GM18511 (cell line): ENCODE data around the gene EPB41L4B.
"Not testable (repeated sequence)": the region's sequence is repeated elsewhere in the genome, so short reads cannot be mapped to it uniquely, and the experiment has no call there.

Source experiments
- ATAC-seq: cut with Tn5 transposase; IDR thresholded peaks from one replicate; pipeline ENCODE4 v1.9.1; 2021; ENCODE audit warnings: mild to moderate bottlenecking, moderate library complexity; ENCODE audit not compliant: unreplicated experiment

EPB41L4B gene

DNA sequence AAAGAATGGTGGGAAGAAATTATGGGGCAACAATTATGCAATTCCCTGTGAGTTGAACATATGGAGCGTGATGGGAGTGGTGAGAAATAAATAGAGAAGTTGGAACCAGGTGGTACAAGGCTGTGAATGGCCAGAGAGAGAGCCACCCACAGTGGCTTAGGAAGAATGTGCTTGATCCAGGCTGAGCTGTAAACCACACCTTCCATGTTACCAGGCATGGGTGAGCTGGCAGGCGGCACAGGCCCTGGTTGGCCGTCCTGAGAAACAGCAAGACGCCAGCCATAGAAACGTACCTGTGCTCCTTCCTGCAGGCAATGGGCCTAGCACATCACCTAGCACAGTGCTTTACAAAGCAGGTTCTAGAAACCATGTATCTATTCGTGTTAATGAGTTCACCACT is 74.3 kb downstream of the EPB41L4B start:
- no peak for ATAC-seq

DNA sequence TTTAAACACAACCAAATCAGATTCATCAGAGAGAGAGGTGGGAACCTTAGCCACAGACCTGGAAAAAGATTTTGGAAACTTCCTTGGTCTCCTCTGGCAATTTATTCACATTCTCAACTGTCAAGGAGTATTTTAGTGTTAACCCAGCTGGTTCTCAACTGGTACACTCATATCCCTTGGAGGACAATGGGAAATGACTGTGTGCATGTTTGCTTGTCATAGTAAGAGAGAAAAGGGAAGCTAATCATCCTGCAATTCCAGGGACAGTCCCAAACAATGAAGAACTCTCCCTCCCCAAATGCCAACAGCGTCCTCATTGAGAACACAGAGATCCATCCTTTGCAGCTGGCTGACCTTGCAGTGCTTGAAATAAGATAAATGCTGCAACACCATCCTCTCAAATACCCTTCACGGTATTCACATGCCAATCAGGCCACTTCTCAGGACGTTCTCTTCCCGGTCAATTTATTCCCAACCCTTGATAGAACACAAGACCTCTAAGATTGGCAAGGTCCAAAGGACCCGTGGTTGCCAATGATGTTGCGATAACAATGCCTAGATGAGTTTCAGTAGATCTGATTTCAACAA is 75.5 kb downstream of the EPB41L4B start:
- no peak for ATAC-seq

DNA sequence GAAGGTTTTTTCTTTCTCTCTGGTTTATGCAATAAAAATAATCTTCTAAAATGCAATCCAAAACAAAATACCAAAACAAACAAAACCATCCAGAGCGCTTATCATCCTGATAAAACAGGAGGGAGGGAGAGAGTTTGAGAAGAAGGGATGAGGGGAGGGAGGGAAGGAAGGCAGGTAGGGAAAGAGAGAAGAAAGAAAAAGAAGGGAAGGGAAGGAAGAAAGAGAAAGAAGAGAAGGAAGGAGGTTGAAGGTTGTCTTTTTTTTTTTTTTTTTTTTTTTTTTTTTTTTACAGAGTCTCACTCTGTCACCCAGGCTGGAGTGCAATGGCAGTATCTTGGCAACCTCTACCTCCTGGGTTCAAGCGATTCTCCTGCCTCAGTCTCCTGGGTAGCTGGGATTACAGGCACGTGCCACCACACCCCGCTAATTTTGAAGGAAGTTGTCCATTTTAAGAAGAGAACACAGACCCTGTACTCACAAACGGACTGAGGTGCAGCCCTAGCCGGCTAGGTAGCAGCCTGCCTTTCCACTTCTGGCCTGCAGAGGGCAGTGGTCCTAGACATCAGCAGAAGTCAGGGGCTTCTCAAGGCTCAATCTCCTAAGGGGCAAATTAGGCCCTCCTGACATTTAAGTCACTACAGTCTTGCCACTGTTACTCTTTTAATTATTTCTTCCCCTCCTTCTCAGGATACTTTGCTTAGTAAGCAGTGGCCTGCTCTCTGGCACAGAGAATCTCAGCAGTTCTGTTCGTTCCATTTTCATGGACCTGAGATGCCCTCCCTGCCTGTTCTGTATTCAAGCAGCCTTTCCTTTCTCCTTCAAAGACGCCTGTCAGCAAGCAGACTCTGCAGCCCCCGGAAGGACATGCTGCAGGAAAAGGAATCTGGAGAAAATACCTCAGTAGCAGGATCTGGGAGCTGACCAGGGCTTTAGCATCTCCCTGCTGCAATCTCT is 76.4 kb downstream of the EPB41L4B start:
- peak; percentile 91 for ATAC-seq

DNA sequence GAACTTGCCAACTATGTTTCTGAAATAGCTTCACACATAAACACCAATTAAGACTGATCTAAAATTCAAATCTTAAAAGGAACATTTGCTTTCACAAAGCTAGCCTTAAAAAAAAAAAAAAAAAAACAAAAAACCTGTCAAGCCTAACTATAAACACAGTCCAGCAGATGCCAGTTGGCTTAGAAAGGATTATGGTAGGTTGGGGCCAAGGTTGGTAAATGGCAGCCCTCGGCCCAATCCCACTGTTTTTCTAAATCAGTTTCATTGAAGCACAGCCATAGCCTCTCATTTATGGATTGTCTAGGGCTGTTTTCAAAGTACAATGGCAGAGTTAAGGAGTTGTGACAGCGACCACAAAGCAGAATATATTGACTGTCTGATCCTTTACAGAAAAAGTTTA is 78.1 kb downstream of the EPB41L4B start:
- ATAC-seq = no peak

DNA sequence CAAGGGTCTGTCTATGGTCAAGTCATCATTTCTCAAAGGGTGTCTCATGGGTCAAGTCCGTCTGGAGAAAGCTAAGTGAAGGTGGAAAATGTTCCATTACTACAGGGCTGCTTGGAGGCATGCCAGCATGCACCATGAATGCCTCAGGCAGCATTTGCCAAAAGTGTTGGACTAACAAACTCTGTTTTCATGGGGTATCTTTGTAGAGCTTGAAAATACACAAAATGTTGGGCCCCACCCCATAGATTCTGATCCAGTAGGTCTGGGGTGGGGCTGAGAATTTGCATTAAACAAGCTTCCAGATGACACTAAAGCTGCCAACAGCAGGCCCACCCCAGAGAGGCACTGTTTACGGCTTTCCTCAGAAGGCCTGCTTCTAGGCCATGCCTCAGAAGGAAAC is 78.8 kb downstream of the EPB41L4B start:
- no peak for ATAC-seq

DNA sequence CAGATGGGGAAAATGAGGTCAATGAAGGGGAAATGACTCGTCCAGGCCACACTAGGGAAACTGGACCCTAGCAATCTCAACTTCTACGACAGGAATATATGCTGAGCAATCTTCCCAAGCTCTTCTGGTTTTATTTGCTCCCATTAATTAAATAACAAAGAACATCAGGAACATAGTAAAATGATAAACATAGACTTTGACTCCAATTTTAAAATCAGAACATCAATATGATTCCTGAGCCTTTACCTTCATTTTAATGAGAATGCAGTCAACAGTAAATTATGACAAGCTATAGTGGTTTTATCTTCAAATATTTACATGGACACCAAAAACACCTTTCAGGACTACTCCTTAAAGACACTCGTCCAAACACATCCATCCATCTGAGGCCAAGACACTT is 79.7 kb downstream of the EPB41L4B start:
- ATAC-seq = no peak

DNA sequence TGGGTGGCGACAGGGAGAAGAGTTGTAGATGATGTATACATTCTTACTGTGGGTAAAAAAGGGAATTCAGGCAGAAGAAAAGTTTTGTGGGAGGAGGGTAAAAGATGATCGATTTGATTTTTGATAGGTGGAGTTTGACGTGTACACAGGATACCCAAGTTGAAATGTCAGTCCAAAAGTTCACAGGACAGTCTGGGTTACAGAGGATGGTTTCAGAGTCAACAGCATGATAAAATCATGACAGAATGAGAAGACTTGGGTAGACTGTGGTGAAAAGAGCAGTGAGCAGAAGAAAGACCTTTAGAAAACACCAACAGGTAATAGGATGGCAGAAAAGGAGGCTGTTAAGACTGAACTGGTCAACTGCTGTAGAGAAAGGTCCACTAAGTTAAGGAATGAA is 81.6 kb downstream of the EPB41L4B start:
- ATAC-seq = no peak

DNA sequence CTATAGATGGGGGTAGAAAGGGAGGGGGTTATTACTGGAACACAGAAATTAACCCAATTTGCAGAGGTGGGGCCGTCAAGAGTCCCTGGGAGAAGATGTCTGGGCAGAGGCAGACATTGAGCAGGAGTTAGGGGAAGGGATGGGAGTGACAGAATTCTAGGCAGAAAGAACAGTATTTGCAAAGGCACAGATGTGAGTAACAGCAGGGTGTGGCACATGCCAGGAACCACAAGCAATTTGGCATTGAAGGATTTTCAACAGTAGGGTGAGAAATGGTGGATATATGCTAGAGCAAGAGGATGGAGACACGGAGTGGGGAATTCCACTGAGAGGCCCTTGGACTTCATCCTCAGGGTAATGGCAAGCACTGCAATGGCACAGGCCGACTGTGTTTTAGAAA is 82.2 kb downstream of the EPB41L4B start:
- ATAC-seq = no peak

DNA sequence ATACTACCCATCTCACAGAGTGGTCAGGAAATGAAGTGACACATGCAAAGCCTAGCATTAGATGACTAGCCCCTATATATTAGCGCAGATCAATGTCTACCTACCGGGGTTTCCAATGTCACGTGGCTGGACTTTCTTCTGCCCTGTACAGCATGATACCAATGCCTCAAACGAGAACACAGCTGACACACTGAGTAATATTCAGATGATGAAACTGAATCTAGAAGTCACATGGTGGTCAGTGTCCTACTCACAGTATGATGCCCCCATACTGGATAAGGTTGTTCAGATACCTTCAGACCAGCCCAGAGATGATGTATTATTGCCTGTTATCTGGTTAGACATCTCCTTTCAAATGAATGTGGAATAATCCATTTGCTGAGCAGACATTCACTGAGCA is 82.7 kb downstream of the EPB41L4B start:
- ATAC-seq = no peak

DNA sequence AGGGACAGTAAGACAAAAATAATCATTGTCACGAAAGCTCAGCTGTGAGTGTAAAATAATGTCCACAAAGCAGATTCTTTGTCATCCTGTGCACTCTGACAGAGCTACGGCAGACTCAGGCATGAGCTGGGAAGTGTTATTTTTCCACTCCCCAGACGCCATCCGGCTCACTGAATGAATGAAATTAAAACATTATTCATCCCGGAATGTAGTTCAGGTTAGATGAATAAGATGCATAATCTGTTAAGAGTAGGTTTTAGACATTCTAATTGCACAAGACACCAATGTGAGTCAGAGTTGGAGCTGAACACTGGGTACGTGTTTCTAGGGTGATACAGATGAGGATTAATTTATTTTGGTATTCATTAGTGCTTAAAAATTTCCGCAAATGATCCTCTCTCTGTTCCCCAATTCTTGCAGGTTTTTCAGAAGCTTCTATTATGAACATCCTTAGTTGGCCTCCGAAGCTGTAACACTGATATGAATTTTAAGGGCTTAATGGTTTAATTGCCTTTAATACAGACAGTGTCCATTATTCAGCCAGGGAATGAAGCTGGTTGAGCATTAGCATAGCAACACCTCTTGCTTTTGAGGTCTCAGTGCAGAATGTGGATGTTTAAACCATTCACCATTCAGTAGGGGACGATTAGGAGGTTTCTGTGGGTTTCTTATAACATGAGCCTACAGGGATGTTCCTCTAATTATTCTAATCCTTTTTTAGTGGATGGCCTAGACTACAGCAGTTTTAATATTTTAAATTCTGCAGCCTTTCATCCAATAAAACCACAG is 88.2 kb downstream of the EPB41L4B start:
- no peak for ATAC-seq

DNA sequence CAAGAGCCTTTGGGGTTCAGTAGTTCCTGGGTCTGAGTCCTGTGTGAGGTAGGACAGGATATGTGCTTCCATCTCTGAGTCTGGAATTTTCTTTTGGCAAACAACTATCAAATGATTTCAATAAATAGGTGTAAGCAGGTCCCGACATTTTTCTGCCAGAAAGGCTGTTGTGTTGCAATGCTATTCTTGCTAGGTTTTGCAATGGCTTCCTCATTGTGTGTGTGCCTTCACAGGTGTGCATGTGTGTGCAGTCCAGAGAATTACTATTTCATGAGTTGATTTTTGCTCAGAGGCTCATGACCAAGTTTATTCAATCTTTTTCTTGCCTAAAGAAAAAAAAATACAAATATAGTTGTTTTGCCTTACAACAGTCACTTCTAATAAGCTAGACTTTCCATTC is 89.3 kb downstream of the EPB41L4B start:
- ATAC-seq = no peak

DNA sequence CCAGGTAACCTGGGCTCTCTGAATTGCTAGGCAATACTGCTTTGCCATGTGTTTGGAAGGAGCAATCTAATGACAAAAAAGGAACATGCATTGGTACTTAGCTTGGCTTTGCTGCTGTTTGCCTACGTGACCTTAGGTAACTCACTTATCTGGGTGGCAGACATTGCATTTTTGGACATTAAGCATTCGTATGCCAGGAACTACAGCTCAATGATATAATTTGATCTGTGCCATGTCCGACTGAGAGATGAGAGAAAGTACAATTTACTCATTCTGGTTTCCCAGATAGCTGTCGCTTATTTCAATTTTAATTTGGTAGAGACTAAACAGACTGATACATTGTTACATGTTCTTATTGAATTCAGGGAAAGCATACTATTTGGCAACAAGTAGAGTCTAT is 90.6 kb downstream of the EPB41L4B start:
- ATAC-seq = no peak

DNA sequence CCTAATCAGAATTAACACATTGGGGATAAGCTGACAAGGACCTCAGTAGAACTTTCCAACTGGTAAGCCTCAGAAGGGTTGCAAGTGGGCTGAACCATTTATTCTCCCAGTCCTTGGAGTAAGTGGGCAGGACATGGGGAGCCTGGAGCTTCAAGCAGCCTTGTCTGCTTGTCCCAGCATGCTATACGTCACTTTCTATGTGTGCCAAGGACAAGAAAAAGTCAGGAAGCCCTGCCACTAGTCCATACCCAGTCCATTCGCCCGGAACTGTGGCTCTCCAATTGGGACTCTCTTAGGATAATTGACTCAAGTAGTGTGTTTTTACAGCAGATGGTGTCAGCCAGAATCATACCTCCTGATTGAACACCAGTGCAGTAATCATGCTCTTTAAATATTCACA is 91.2 kb downstream of the EPB41L4B start:
- ATAC-seq = no peak

DNA sequence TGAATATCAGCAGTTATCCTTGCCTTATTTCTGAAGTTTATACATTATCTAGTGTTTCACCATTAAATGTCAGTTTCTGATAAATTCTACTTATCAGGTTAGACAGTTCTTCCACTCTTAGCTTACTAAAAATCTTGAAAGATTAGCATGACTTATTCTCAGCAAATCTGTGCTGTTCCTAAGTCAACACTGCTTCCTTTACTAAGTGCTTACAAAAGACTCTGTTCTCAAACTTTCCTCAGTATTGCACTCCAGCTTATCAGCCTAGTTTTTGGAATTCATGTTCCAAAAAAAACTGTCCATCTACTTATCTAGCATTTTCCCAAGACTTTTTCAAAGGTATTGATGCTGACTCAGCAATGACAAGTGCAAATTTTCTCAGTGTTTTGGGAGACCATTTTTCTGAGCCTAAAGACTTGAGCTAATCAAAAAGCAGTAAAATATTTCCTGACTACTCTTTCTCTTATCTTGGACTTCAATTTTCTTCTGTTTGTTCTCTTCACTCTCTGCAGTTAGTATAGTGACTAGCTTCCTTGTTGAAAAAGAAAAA is 92.7 kb downstream of the EPB41L4B start:
- ATAC-seq = no peak

DNA sequence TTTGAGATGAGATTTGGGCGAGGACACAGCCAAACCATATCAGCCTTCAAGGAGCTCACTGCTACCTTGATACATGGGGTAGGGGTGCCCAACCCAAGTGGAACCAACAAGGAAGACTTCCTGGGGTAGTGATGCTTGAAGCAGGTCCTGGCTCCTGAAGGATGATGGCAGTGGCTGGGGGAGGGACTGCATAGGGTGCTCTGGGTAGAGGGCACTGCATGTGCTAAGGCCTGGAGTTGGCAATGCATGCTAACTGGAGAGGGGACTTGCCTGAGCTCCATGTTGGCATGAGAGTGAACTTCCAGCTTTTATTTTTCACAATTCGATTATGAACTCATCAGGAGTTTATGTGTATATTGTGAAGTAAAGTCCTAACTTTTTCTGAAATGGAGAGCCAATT is 95.2 kb downstream of the EPB41L4B start:
- no peak for ATAC-seq

DNA sequence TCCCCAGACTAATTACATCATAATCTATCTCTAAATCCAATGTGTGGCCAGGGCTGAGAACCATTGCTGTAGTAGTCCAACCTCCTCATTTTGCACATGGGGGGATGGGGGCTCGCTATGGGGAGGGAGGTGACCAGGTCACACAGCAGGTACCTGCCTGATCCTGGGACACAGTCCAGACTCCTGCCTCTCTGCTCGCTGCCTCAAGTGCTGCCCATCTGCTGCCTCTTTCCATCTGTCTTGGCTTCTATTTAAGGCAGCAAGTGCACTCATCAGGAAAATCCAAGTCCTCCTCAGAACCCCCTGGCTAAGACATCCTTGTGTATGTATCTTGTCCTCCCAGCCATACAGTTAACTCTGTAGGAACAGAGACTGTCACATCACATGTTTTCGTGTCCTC is 96.1 kb downstream of the EPB41L4B start:
- ATAC-seq = no peak

DNA sequence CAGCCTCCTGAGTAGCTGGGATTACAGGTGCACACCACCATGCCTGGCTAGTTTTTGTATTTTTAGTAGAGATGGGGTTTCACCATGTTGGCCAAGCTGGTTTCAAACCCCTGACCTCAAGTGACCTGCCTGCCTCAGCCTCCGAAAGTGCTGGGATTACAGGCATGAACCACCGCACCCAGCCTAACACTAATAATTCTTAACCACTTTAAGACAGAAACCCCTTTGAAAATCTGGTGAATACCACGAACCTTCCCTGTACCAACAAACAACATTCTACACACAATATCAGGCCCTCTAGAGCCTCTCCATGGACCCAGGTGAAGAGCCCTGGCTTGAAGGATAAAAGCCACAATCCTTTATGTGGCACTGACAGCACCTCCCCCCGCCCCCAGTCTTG is 102.6 kb downstream of the EPB41L4B start:
- ATAC-seq = not testable (repeated sequence)

DNA sequence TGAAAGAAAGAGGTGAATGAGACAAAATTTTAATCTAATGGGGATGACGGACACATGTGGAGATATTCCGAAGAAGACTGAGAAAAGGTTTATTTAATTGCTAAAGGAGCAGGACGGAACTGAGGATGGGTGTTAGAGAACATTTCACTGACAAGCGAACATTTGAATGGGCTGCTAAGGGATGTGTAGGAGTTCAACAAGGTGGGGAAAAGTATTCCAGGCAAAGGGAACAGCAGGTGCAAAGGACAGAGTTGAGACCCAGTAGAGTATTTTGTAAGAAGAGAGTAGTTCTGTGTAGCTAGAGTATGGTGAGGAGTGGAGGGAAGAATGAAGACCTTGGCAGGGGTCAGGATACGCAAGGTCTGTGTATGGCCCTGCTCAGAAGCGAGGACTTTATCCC is 106.4 kb downstream of the EPB41L4B start:
- no peak for ATAC-seq

DNA sequence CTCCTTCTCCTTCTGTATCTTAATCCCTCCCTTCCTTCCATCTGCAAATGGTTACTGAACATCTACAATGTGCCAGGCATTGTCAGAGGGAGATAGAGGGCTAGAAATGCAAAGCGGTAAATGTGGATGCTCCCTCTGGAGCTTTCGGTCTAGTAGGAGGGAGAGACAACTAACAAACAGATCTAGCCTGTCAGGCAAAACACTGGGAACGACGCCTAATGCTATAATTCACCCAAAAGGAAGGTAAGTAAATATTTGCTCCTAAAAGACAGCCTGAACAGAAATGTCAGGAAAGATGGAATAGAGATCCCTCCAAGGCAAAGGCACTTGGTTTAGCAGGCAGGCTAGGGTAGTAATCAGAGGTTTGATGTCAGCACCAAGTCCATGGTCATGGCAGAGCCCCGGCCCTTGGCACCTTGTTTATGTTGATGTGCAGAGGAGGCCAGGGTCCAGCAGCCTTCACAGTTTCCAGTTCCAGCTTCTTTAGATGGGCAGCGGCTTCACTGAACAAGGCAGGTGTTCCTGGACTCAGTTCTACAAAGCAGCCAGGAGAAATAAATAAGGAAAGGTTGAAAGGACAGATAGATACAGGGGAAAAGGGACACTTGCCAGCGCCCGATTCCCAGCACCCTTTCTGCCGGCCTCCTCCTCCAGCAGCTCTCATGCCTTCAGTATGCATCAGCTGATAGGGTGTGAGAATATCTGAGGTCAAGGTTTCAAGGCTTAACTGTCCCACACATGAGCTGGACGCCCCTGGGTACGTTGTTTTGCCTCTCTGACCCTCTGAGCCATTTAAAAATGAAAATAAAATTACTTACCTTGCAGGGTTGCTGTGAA is 107.4 kb downstream of the EPB41L4B start:
- ATAC-seq = no peak

DNA sequence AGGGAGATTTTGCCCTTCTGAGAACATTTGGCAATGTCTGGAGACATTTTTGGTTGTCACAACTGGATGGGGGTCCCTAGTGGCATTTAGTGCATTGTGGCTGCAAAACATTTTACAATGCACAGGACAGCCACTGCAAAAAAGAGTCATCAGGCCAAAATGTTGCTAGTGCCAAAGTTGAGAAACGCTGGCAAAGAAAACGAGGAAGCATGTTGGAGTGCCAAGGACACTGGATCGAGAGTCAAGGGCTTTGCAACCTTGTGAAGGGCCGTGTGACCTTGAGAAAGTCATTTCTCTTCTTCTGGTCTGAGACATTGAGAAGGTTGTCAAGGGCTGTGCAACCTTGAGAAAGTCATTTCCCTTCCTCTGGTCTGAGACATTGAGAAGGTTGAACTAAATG is 108.1 kb downstream of the EPB41L4B start:
- no peak for ATAC-seq

DNA sequence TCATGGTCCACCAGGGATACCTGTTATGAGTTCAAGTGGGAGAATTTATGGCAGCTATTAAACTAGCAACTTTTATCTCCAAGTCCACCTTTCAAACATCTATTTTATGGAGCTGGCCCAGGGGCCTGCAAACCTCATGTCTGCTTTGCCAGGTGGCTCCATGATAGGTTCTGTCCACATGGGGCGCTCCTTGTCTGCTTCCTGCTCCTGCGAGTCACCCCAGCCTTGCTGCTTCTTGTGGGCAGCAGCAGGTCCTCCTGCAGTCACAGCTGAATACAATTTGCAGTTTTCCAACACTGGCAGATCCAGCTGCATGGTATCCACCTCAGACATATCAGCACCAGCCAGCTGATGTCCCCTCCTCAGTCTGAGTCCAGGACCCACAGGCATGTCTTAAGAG is 114.2 kb downstream of the EPB41L4B start:
- ATAC-seq = no peak
